Measurements from ENCODE around the gene MBD6.

MBD6 gene

DNA sequence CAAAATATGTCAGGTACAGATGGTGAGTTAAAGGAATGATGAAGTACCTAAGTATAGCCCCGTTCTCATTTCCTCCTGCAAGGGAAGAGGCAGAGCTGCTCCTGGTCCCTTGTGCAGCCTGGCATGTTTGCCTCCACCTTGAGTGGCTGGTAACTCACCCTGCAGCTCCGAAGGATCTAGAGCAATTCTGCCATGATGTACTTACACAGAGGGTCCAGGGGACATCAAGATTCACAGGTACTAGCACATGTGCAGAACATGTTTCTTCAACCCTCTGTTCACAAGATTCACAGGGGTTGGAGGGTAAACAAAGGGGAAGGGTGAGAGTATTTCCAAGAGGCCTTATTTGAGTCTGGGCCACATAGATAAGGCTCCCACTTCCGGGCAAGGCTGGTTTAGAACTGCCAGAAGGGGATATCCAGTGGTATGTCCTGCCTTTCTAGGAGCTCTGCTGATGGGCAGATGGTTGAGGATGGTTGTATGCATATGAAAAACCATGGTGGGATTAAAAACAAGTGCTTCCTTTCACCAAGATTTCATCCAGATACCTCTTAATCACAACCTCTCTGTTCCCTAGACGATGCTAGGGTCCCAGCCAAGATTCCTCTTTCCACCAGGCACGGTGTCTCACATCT, 16.6 kb downstream of the MBD6 start:
- Histone ChIP-seq H3K27me3 (replicated peaks; ENCODE audit: control insufficient read depth, insufficient read depth, low read length, poor library complexity, severe bottlenecking) (no peaks in the 10 kb centered on the region), H3K27ac (ENCODE audit: insufficient read depth, low read length, poor library complexity, severe bottlenecking) (no peak overlapping the region), H3K4me1 (ENCODE audit: control insufficient read depth, insufficient read depth, low read length, poor library complexity, severe bottlenecking) (no peaks in the 10 kb centered on the region), H3K4me3 (ENCODE audit: insufficient read depth, low read depth, low read length, poor library complexity, severe bottlenecking) (no peak overlapping the region), H3K36me3 (ENCODE audit: control insufficient read depth, insufficient read depth, low read length) (peaks cover 19% of the 10 kb centered on the region), H3K9me3 (ENCODE audit: control insufficient read depth, low read length) (no peaks in the 10 kb centered on the region)
- DNase-seq: no peak

DNA sequence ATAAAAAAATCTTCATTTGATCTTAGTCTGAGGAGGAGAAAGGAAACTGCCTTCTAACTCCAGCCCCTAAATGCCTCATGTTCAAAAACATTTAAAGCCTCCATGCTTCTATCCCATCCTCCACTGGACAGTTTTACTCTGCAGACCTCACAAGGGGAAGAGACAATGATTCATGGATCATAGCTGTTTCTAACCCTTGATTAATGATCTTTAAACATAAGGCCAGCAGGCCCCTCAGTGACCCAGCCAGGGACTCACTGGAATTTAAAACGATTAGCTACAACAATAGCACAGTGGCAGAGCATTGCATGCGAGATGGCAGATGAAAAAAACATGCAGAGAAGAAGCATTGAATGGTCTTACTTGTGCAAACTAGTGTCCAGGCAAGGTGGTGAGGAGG, 18.4 kb downstream of the MBD6 start:
- H3K36me3 ChIP-seq (ENCODE audit: control insufficient read depth, insufficient read depth, low read length): peaks cover 4% of the 10 kb centered on the region

DNA sequence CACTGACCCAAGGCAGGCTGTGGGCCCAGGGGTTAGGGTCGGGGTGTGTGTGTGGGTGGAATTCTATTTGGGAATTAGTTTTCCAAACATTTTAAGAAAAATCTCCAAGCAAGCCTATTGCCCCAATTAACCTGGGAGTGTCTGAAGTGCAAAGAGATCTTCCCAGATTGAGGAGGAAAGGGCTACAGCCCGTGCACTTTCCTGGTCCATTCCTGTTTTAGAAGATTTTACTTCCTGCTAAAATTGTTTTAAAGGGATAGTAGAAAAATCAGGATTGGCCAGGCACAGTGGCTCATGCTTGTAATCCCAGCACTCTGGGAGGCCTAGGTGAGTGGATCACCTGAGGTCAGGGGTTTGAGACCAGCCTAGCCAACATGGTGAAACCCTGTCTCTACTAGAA, 19.1 kb downstream of the MBD6 start:
- Histone ChIP-seq H3K4me1 (ENCODE audit: control insufficient read depth, insufficient read depth, low read length, poor library complexity, severe bottlenecking) (peaks cover 11% of the 10 kb centered on the region), H3K27ac (ENCODE audit: insufficient read depth, low read length, poor library complexity, severe bottlenecking) (no peak overlapping the region), H3K27me3 (replicated peaks; ENCODE audit: control insufficient read depth, insufficient read depth, low read length, poor library complexity, severe bottlenecking) (no peaks in the 10 kb centered on the region), H3K9me3 (ENCODE audit: control insufficient read depth, low read length) (no peaks in the 10 kb centered on the region), H3K36me3 (ENCODE audit: control insufficient read depth, insufficient read depth, low read length) (no peaks in the 10 kb centered on the region), H3K4me3 (ENCODE audit: insufficient read depth, low read depth, low read length, poor library complexity, severe bottlenecking) (no peak overlapping the region)
- DNase-seq: no peak

More for the DNA sequence above, 18.4 kb downstream of the MBD6 start:
- no peak overlapping the region for H3K4me3 ChIP-seq (ENCODE audit: insufficient read depth, low read depth, low read length, poor library complexity, severe bottlenecking)
- no peak overlapping the region for H3K27ac ChIP-seq (ENCODE audit: insufficient read depth, low read length, poor library complexity, severe bottlenecking)
- H3K4me1 ChIP-seq (ENCODE audit: control insufficient read depth, insufficient read depth, low read length, poor library complexity, severe bottlenecking): peaks cover 4% of the 10 kb centered on the region
- DNase-seq: no peak
- no peaks in the 10 kb centered on the region for H3K27me3 ChIP-seq (replicated peaks; ENCODE audit: control insufficient read depth, insufficient read depth, low read length, poor library complexity, severe bottlenecking)
- H3K9me3 ChIP-seq (ENCODE audit: control insufficient read depth, low read length): no peaks in the 10 kb centered on the region

DNA sequence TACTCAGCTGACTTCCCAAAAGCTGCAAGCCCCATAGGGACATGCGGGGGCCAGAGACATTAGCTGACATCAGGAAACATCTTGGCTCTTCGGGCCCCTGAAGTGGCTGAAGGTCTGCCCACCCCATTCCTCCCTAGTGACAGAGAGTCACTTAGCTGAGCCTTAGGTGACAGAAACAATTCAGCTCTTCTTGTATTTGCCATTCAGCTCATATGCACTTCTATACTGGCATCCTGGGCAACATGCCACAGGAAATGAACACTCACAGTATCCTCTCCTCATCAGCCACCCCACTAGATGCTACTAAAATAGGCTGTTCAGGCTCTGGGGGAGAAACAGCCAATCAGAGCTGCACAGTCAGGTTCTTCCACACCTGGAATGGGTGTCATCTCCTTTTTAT, 21.0 kb downstream of the MBD6 start:
- no peak for DNase-seq
- Histone ChIP-seq H3K36me3 (ENCODE audit: control insufficient read depth, insufficient read depth, low read length) (no peaks in the 10 kb centered on the region), H3K27ac (ENCODE audit: insufficient read depth, low read length, poor library complexity, severe bottlenecking) (no peak overlapping the region), H3K9me3 (ENCODE audit: control insufficient read depth, low read length) (no peaks in the 10 kb centered on the region), H3K4me3 (ENCODE audit: insufficient read depth, low read depth, low read length, poor library complexity, severe bottlenecking) (no peak overlapping the region), H3K27me3 (replicated peaks; ENCODE audit: control insufficient read depth, insufficient read depth, low read length, poor library complexity, severe bottlenecking) (no peaks in the 10 kb centered on the region), H3K4me1 (ENCODE audit: control insufficient read depth, insufficient read depth, low read length, poor library complexity, severe bottlenecking) (peaks cover 11% of the 10 kb centered on the region)

DNA sequence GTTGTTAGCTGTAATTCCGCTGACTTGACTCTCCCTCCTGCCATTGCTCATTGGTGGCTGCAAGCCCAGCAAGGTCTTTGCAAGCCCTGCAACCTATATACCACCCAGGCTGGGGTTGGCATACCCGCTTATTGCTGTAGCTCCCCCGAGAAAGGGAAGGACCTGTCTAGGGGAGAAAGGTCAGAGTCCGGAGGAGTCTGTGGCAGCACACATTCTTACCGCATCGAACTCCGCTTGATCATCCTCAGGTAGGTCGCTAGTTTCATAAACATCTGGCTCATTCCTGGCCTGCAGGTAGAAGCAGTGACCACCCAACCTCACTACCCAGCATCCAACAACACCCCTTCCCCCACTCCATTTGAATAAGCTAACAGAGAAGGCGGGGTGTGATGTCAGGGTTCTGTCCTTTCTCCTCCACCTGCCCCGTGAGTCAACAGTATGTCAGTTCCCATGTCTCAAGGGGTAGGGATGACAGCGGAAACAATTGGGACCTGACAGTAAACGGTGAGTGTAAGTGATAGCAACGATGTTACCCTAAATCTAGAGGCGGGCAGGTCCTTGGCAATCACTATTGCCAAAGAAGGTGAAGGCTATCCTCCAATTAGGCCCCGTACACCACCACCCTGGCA, 23.3 kb downstream of the MBD6 start:
- H3K27me3 ChIP-seq (replicated peaks; ENCODE audit: control insufficient read depth, insufficient read depth, low read length, poor library complexity, severe bottlenecking): no peaks in the 10 kb centered on the region
- peak overlapping the region; percentile 83 for H3K27ac ChIP-seq (ENCODE audit: insufficient read depth, low read length, poor library complexity, severe bottlenecking)
- no peaks in the 10 kb centered on the region for H3K36me3 ChIP-seq (ENCODE audit: control insufficient read depth, insufficient read depth, low read length)
- no peaks in the 10 kb centered on the region for H3K9me3 ChIP-seq (ENCODE audit: control insufficient read depth, low read length)
- peaks cover 22% of the 10 kb centered on the region for H3K4me1 ChIP-seq (ENCODE audit: control insufficient read depth, insufficient read depth, low read length, poor library complexity, severe bottlenecking)
- DNase-seq: no peak
- peak overlapping the region; percentile 76 for H3K4me3 ChIP-seq (ENCODE audit: insufficient read depth, low read depth, low read length, poor library complexity, severe bottlenecking)

DNA sequence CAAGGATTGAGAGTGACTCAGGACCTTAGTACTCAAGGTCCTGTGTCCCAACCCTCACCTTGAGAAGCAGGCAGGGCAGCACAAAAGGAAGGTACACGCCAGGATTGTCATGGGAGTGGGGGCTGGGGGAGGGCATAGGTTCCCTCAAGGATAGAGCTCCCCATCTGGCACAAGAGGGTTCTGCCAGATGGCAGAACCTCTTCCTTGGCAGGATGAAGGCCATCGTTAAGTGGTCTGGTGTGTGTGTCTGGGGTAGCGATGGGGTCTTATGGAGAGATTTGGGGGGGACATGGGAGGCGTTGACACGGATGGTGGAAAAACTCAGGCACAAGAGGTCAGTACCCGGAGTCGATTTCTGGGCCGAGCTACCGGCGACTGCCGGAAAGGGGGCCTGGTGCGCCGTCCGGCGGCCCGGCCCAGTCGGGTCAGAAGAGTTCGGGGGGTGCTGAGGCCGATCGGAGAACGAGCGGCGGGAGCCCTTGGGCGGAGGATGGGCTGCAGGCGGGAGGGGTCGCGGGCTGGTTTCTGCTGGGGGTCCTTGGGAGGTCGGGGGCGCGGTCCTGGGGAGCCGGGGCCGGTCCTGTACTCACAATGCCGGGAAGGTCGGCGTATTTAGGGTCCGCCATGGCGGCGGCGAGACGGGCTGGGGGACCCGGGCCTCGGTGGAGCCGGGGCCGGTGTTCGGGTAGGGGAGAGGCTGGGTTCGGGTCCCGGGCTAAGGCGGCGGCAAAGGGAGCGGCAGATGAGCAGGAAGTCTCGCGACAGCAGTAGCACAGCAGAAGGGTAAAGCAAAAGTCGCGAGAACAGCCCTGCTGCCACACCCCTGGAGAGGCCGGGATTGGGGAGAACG, 24.0 kb downstream of the MBD6 start, which contains the start of gene DCTN2:
Gene DCTN2 (minus strand): TSS at position 755 of the 850 bp plus-strand sequence. CDS start 129 bp downstream, at position 626.
- no peaks in the 10 kb centered on the region for H3K36me3 ChIP-seq (ENCODE audit: control insufficient read depth, insufficient read depth, low read length)
- peak within 1 kb of the TSS; percentile 83 for H3K27ac ChIP-seq (ENCODE audit: insufficient read depth, low read length, poor library complexity, severe bottlenecking)
- peak; percentile 84 to 91 (median 90) for DNase-seq
- H3K4me3 ChIP-seq (ENCODE audit: insufficient read depth, low read depth, low read length, poor library complexity, severe bottlenecking): peak within 1 kb of the TSS; percentile 76
- H3K4me1 ChIP-seq (ENCODE audit: control insufficient read depth, insufficient read depth, low read length, poor library complexity, severe bottlenecking): peaks cover 22% of the 10 kb centered on the region
- no peaks in the 10 kb centered on the region for H3K9me3 ChIP-seq (ENCODE audit: control insufficient read depth, low read length)
- no peaks in the 10 kb centered on the region for H3K27me3 ChIP-seq (replicated peaks; ENCODE audit: control insufficient read depth, insufficient read depth, low read length, poor library complexity, severe bottlenecking)

DNA sequence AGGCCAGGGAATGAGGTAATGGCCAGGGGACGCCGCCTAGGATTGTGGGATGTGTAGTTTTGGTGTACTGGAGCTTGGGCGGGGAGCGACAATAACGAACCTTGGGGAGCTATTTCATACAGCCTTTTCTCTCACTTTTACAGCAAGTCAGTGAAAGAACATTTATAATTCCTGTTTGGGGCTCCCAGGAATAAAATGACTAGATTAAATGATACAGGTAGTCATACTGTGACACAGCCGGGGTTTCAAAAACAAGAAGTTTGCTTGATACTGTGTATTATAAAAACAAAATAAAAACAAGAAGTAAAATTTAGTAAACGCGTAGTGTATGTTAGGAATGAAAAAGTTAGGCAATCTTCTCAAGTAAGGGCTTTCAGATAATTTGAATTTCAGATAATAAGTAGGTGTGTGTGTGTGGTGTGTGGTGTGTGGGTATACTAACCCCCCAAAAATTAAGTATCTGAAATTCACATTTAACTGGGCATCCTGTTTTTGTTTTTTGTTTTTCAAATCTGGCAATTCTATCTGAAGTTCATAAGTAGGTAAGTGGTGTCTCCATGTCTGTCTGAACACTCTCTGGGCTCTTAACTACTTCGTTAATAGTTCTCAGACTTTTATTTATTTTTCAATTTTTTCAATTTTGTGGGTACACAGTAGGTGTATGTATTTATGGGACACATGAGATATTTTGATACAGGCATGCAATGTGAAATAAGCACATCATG, 24.8 kb downstream of the MBD6 start:
- peak overlapping the region; percentile 76 for H3K4me3 ChIP-seq (ENCODE audit: insufficient read depth, low read depth, low read length, poor library complexity, severe bottlenecking)
- no peaks in the 10 kb centered on the region for H3K9me3 ChIP-seq (ENCODE audit: control insufficient read depth, low read length)
- peaks cover 22% of the 10 kb centered on the region for H3K4me1 ChIP-seq (ENCODE audit: control insufficient read depth, insufficient read depth, low read length, poor library complexity, severe bottlenecking)
- no peak for DNase-seq
- peak overlapping the region; percentile 83 for H3K27ac ChIP-seq (ENCODE audit: insufficient read depth, low read length, poor library complexity, severe bottlenecking)
- no peaks in the 10 kb centered on the region for H3K27me3 ChIP-seq (replicated peaks; ENCODE audit: control insufficient read depth, insufficient read depth, low read length, poor library complexity, severe bottlenecking)
- H3K36me3 ChIP-seq (ENCODE audit: control insufficient read depth, insufficient read depth, low read length): no peaks in the 10 kb centered on the region

DNA sequence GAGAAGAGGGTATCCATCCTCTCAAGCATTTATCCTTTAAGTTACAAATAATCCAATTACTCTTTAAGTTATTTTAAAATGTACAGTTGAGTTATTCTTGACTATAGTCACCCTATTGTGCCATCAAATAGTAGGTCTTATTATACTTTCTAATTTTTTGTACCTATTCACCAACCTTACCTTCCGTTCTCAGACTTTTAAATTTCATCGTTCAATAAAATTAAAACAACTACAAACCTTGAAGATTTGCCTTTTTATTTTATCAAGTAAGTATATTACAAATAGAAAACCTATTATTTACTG, 25.3 kb downstream of the MBD6 start:
- Histone ChIP-seq H3K9me3 (ENCODE audit: control insufficient read depth, low read length) (no peaks in the 10 kb centered on the region), H3K4me3 (ENCODE audit: insufficient read depth, low read depth, low read length, poor library complexity, severe bottlenecking) (no peak overlapping the region), H3K27me3 (replicated peaks; ENCODE audit: control insufficient read depth, insufficient read depth, low read length, poor library complexity, severe bottlenecking) (no peaks in the 10 kb centered on the region), H3K36me3 (ENCODE audit: control insufficient read depth, insufficient read depth, low read length) (no peaks in the 10 kb centered on the region), H3K27ac (ENCODE audit: insufficient read depth, low read length, poor library complexity, severe bottlenecking) (no peak overlapping the region), H3K4me1 (ENCODE audit: control insufficient read depth, insufficient read depth, low read length, poor library complexity, severe bottlenecking) (peaks cover 22% of the 10 kb centered on the region)
- DNase-seq: no peak

DNA sequence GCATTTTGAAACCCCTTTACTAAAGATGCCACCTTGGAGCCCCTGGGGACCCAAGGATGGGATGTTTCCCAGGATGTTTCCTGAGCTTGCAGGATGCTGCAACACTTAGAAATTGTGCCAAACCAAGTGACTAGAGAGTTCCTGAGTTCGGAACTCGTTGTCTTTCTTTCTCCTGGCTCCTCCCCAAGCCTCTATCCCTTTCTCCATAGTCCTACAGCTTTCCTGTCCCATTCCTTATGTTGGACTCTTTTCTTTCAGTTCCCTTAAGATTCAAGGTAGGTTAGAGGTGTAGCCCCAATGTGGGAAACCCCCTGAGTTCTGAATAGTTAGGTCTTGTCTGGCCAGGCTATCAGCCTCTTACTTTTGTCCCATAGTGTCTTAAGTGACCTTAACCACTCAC, 25.9 kb downstream of the MBD6 start:
- no peak for DNase-seq
- no peak overlapping the region for H3K4me3 ChIP-seq (ENCODE audit: insufficient read depth, low read depth, low read length, poor library complexity, severe bottlenecking)
- H3K27ac ChIP-seq (ENCODE audit: insufficient read depth, low read length, poor library complexity, severe bottlenecking): no peak overlapping the region
- H3K27me3 ChIP-seq (replicated peaks; ENCODE audit: control insufficient read depth, insufficient read depth, low read length, poor library complexity, severe bottlenecking): no peaks in the 10 kb centered on the region
- no peaks in the 10 kb centered on the region for H3K9me3 ChIP-seq (ENCODE audit: control insufficient read depth, low read length)
- H3K4me1 ChIP-seq (ENCODE audit: control insufficient read depth, insufficient read depth, low read length, poor library complexity, severe bottlenecking): peaks cover 22% of the 10 kb centered on the region
- no peaks in the 10 kb centered on the region for H3K36me3 ChIP-seq (ENCODE audit: control insufficient read depth, insufficient read depth, low read length)

Data from effector memory CD4-positive, alpha-beta T cell (primary cell).